K562 (cell line): Measurements from ENCODE around the gene HMGB1. TPM values are rescaled to one million over a fixed set of nuclear protein-coding genes. Genes with fewer than 3 reads are reported as not detected.

Experiments used
- DPF2 ChIP-seq: fragments of 450-650 bp; IDR thresholded peaks from 2 replicates; pipeline ENCODE4 v1.6.1; 2016
- EGR1 ChIP-seq: fragments of 450-650 bp; conservative IDR thresholded peaks from 2 replicates; pipeline ENCODE4 v1.6.1; 2017; ENCODE audit warnings: mild to moderate bottlenecking
- PCBP2 ChIP-seq: fragments of 200-400 bp; formaldehyde crosslinking; IDR thresholded peaks from 2 replicates; pipeline ENCODE4 v1.6.1; 2018; ENCODE audit warnings: low read length, low read depth, mild to moderate bottlenecking, moderate library complexity; ENCODE audit not compliant: poor library complexity, severe bottlenecking
- PHF8 ChIP-seq: fragments of 200-600 bp; sonication (generic); IDR thresholded peaks from 2 replicates; pipeline ENCODE4 v1.6.1; 2012; ENCODE audit warnings: mixed run types, mild to moderate bottlenecking, inconsistent platforms, low read length, moderate library complexity, borderline replicate concordance
- POLR2G ChIP-seq: fragments of 200-400 bp; formaldehyde crosslinking; IDR thresholded peaks from 2 replicates; pipeline ENCODE4 v1.6.1; 2017; ENCODE audit warnings: low read depth, mild to moderate bottlenecking, antibody characterized with exemption, low read length, moderate library complexity
- RFX1 ChIP-seq: fragments of 450-650 bp; IDR thresholded peaks from 2 replicates; pipeline ENCODE4 v1.6.1; 2016; ENCODE audit warnings: mild to moderate bottlenecking, moderate library complexity
- SPI1 ChIP-seq: IDR thresholded peaks from 2 replicates; pipeline ENCODE4 v1.6.1; 2011; ENCODE audit warnings: low read depth, low read length, control low read depth, borderline replicate concordance
- TFE3 ChIP-seq: fragments of 450-650 bp; formaldehyde crosslinking; IDR thresholded peaks from 2 replicates; pipeline ENCODE4 v1.4.0; 2020; ENCODE audit warnings: mild to moderate bottlenecking, mixed read lengths
- UBTF ChIP-seq, 2 experiments: IDR thresholded peaks; 2 replicates each; pipeline ENCODE4 v1.6.1; 2012; ENCODE audit warnings: improper control_type of control experiment in 2 of 2, low read depth in 2 of 2, low read length in 2 of 2, borderline replicate concordance in 1 of 2
- ZFX ChIP-seq: sonication (generic); formaldehyde crosslinking; IDR thresholded peaks from 2 replicates; pipeline ENCODE4 v1.8.0; 2022; ENCODE audit warnings: mild to moderate bottlenecking, missing genetic modification reagents, moderate library complexity
- ZKSCAN3 ChIP-seq: fragments of 250-450 bp; sonication (Bioruptor Pico); IDR thresholded peaks from 2 replicates; pipeline ENCODE4 v1.4.0; 2020
- polyA plus RNA-seq, 8 experiments: library from polyadenylated mRNA; depleted of rRNA in 4 of 8; stranded (reverse) in 5 of 8; unstranded in 3 of 8; fragments of >200 nt; fragmentation: Nextera tagmentation in 2 of 8; fragmentation: Illumina TruSeq in 1 of 8; extraction: Ambion mirVana in 2 of 8; extraction: Trizol in 1 of 8; gene quantifications; 2 replicates each; pipeline versions ENCODE4 v1.2.1 to v1.2.3, GENCODE V29; 2011 to 2014; ENCODE audit warnings: inconsistent platforms in 1 of 8, missing spikeins in 1 of 8
- total RNA-seq, 7 experiments: library from RNA; depleted of rRNA in 6 of 7; stranded (reverse); fragments of >200 nt in 6 of 7; fragmentation: Illumina TruSeq in 2 of 7; extraction: Trizol in 2 of 7; gene quantifications; 2 replicates each; pipeline versions ENCODE4 v1.2.1 to v1.2.3, GENCODE V29; 2011 to 2021; ENCODE audit warnings: low replicate concordance in 1 of 7

Gene HMGB1
- total and polyA plus RNA-seq, 9 of the 15 experiments (the other 6 are each of a cell fraction or from before 2014, with no cell fraction given): 442 to 1,896 (median 933) TPM

GRCh38 chr13:30421093-30422053 is 44.4 kb downstream of the HMGB1 start (continued):
- no peak for TF ChIP-seq TFE3 (CRISPR knock-in tag)
- peak; percentile 74 for TF ChIP-seq RFX1
- TF ChIP-seq SPI1: no peak
- no peak for TF ChIP-seq PCBP2
- peak; percentile 24; the same call in 1 of the 2 replicates for TF ChIP-seq PHF8
- TF ChIP-seq POLR2G: peak; percentile 48
- TF ChIP-seq ZFX: peak; percentile 49
- TF ChIP-seq ZKSCAN3 (CRISPR knock-in tag): no peak
- TF ChIP-seq UBTF (IDR thresholded peaks at IDR 0.05; ENCODE audit: borderline replicate concordance in 1 of 2, low read depth in 2 of 2, low read length in 2 of 2): peak in 1 of 2 experiments; percentile 51; a peak in 1 of 4 replicates
- TF ChIP-seq DPF2: 0 out of 2 replicates have a peak, but pooled peaks have one; percentile 9
- peak; percentile 49; the same call in 1 of the 2 replicates for TF ChIP-seq EGR1
